Hepatocyte (in vitro differentiated cells): Measurements from ENCODE around the gene LRRC27. TPM values are rescaled to one million over a fixed set of nuclear protein-coding genes. Genes with fewer than 3 reads are reported as not detected.
A peak's percentile ranks its signal among the peaks of the same experiment; 100 is the strongest.

Experiments used
- DNase-seq: peaks from one replicate; pipeline ENCODE4 v3.0.0-alpha.2; 2016; ENCODE audit warnings: low spot score
- H2AFZ ChIP-seq: fragments of 200-600 bp; sonication (generic); 2 replicates; pipeline ENCODE4 v1.6.0; 2016; ENCODE audit warnings: antibody characterized with exemption, mild to moderate bottlenecking
- H3K27ac ChIP-seq: fragments of 200-600 bp; sonication (generic); 2 replicates; pipeline ENCODE4 v1.5.1; 2016; ENCODE audit warnings: mild to moderate bottlenecking
- H3K27me3 ChIP-seq: fragments of 200-600 bp; sonication (generic); 2 replicates; pipeline ENCODE4 v1.6.1; 2016
- H3K36me3 ChIP-seq: fragments of 200-600 bp; sonication (generic); replicated peaks from 2 replicates; pipeline ENCODE4 v1.5.1; 2016; ENCODE audit warnings: low read depth; ENCODE audit not compliant: insufficient read depth
- H3K4me1 ChIP-seq: fragments of 200-600 bp; sonication (generic); 2 replicates; pipeline ENCODE4 v1.5.1; 2016; ENCODE audit warnings: mild to moderate bottlenecking, moderate library complexity; ENCODE audit not compliant: insufficient read depth
- H3K4me2 ChIP-seq: fragments of 200-600 bp; sonication (generic); 2 replicates; pipeline ENCODE4 v1.6.0; 2016
- H3K4me3 ChIP-seq: fragments of 200-600 bp; sonication (generic); 2 replicates; pipeline ENCODE4 v1.5.1; 2016; ENCODE audit warnings: mild to moderate bottlenecking
- H3K79me2 ChIP-seq: fragments of 200-600 bp; sonication (generic); 2 replicates; pipeline ENCODE4 v1.6.0; 2017; ENCODE audit warnings: mild to moderate bottlenecking
- H3K9me2 ChIP-seq: fragments of 200-600 bp; sonication (generic); replicated peaks from 2 replicates; pipeline ENCODE4 v1.6.0; 2017; ENCODE audit warnings: mild to moderate bottlenecking; ENCODE audit not compliant: insufficient read depth
- H3K9me3 ChIP-seq: fragments of 200-600 bp; sonication (generic); 2 replicates; pipeline ENCODE4 v1.5.1; 2016; ENCODE audit warnings: low read depth, mild to moderate bottlenecking
- H4K20me1 ChIP-seq: fragments of 200-600 bp; sonication (generic); 2 replicates; pipeline ENCODE4 v1.6.0; 2016; ENCODE audit warnings: mild to moderate bottlenecking; ENCODE audit not compliant: insufficient read depth, poor library complexity, severe bottlenecking
- CTCF ChIP-seq: fragments of 200-600 bp; sonication (generic); IDR thresholded peaks from 2 replicates; pipeline ENCODE4 v1.5.1; 2016; ENCODE audit warnings: antibody characterized with exemption, mild to moderate bottlenecking; ENCODE audit not compliant: poor library complexity
- EZH2 ChIP-seq: fragments of 200-600 bp; sonication (generic); IDR thresholded peaks from 2 replicates; pipeline ENCODE4 v1.6.1; 2016; ENCODE audit warnings: antibody characterized with exemption, mild to moderate bottlenecking, borderline replicate concordance
- EZH2phosphoT487 ChIP-seq: fragments of 200-600 bp; sonication (generic); IDR thresholded peaks from one replicate; pipeline ENCODE4 v1.6.1; 2018; ENCODE audit warnings: antibody characterized with exemption, mild to moderate bottlenecking, low read depth, moderate library complexity; ENCODE audit not compliant: unreplicated experiment, severe bottlenecking
- WGBS: methylation state at CpG from one replicate; pipeline ENCODE4 v1.1.6; 2016; ENCODE audit warnings: low lambda C conversion rate; ENCODE audit errors: missing lambda C conversion rate; 5-methylcytosine and 5-hydroxymethylcytosine counted together
- polyA plus RNA-seq: library from polyadenylated mRNA; unstranded; fragments of >200 nt; fragmentation: Nextera tagmentation; extraction: Ambion mirVana; gene quantifications from 2 replicates; pipeline ENCODE4 v1.2.1, GENCODE V29; 2016
- total RNA-seq: library from RNA; depleted of rRNA; stranded (reverse); fragments of >200 nt; gene quantifications from 2 replicates; pipeline ENCODE4 v1.2.3, GENCODE V29; 2014

The LRRC27 gene
- total and polyA plus RNA-seq, 2 experiments from 2014 or later, result 7.5 to 8.3 TPM

- no peak overlapping the region for H2AFZ ChIP-seq
- no peak for DNase-seq
- H3K79me2 ChIP-seq, result peaks cover 68% of the 10 kb centered on the region
- no peak overlapping the region for H3K4me3 ChIP-seq
- H4K20me1 ChIP-seq, result no peaks in the 10 kb centered on the region
- no peaks in the 10 kb centered on the region for H3K9me2 ChIP-seq
- 93% methylated on average over 22 of the region's 22 CpGs for WGBS
- no peak overlapping the region for H3K27ac ChIP-seq
- no peak for TF ChIP-seq EZH2phosphoT487
- no peak for TF ChIP-seq EZH2
- no peak for TF ChIP-seq CTCF
- H3K27me3 ChIP-seq, result no peaks in the 10 kb centered on the region
- peaks cover 75% of the 10 kb centered on the region for H3K4me1 ChIP-seq
- H3K9me3 ChIP-seq, result no peaks in the 10 kb centered on the region
- no peak overlapping the region for H3K4me2 ChIP-seq
- H3K36me3 ChIP-seq, result no peaks in the 10 kb centered on the region
These were observed 84.0 kb downstream of the LRRC27 start for GRCh38 chr10:132415956-132416355.

DNA sequence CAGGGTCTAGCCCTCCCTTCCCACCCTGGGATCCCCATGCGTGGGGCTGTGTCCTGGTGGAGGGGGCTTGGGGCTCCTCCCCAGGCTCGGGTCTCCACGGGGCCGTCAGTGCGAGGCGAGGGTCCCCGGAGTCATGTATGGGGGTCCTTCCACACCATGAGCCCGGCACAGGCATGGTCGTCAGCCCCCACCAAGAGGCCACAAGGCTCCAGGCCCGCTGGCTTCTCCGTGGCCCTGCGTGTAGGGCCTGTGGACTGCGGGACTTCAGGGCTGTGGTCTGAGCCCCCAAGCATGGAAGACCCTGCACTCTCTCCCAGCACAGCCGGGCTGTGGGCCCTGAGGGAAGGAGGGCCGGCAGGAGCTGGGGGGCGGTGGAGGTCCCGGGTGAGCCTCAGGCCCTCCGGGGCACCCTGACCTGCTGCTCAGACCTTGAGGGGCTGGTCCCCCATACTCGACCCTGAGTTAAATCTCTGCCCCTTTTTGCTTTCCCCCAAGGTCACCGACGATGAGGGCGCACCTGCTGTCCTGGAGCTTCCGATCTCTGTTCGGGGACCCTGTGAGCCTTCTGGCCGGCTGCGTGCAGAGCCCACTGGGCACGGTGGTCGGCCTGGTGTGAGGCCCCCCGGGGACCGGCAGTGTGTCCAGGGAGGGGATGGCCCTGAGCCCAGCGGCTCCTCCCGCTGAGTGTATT is 84.7 kb downstream of the LRRC27 start:
- Histone ChIP-seq H3K27me3 (no peaks in the 10 kb centered on the region), H3K4me3 (no peak overlapping the region), H3K9me3 (no peaks in the 10 kb centered on the region), H3K36me3 (no peaks in the 10 kb centered on the region), H2AFZ (no peak overlapping the region), H3K4me2 (no peak overlapping the region), H3K4me1 (peaks cover 75% of the 10 kb centered on the region), H3K79me2 (peaks cover 65% of the 10 kb centered on the region), H4K20me1 (no peaks in the 10 kb centered on the region), H3K9me2 (no peaks in the 10 kb centered on the region), H3K27ac (no peak overlapping the region)
- no peak for DNase-seq
- 98% methylated on average over 29 of the region's 32 CpGs for WGBS
- no peak for TF ChIP-seq EZH2phosphoT487
- TF ChIP-seq CTCF, result no peak
- TF ChIP-seq EZH2, result no peak

DNA sequence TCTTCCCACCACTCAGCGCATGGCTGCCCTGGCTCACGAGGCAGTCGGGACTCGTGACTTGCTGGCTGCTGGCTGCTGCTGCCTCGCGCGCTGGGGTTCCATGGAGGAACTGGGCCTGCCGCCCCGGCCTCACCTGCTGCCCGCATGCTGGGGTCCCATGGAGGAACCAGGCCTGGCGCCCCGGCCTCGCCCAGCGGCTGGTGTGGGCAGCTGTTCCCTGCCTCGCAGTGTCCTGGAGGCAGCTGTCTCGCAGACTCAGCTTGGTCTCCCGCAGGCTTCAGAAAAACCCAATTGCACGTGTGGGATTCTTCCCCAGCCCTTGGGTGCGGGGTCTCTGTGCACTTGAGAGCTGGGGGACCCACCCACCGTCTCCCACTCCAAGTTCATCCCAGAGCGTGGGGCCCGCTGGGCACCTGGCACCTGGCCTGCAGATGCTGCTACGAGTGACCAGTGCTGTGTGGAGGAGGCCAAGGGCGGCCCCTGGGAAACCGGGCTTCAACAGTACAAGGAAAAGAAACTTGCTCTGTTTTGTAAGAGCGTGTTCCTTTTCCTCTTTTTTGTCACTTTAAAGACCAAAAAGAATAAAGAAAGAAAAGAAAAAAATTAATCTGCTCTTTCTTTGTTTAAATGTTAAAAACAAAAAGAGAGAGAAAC is 85.4 kb downstream of the LRRC27 start:
- no peaks in the 10 kb centered on the region for H3K36me3 ChIP-seq
- WGBS, result 94% methylated on average over 25 of the region's 26 CpGs
- peaks cover 75% of the 10 kb centered on the region for H3K4me1 ChIP-seq

More for the DNA sequence above, 85.4 kb downstream of the LRRC27 start:
- H2AFZ ChIP-seq, result no peak overlapping the region
- DNase-seq, result no peak
- peak overlapping the region; percentile 43 for H3K4me2 ChIP-seq
- H4K20me1 ChIP-seq, result no peaks in the 10 kb centered on the region
- H3K4me3 ChIP-seq, result no peak overlapping the region
- no peaks in the 10 kb centered on the region for H3K9me3 ChIP-seq
- peaks cover 65% of the 10 kb centered on the region for H3K79me2 ChIP-seq
- H3K9me2 ChIP-seq, result no peaks in the 10 kb centered on the region
- H3K27ac ChIP-seq, result peak overlapping the region; percentile 99
- no peaks in the 10 kb centered on the region for H3K27me3 ChIP-seq
- TF ChIP-seq EZH2phosphoT487 (no peak), CTCF (no peak), EZH2 (no peak)
